NB4 (cell line): ENCODE results near the gene GINM1.

Source experiments
- CTCF ChIP-seq: IDR thresholded peaks from one replicate; pipeline ENCODE4 v1.5.1; 2012; ENCODE audit warnings: low read depth, low read length
- POLR2A ChIP-seq: IDR thresholded peaks from 2 replicates; pipeline ENCODE4 v1.6.1; 2011; ENCODE audit warnings: mild to moderate bottlenecking; ENCODE audit not compliant: insufficient read length; ENCODE audit errors: extremely low read depth

- TF ChIP-seq CTCF = no peak
- TF ChIP-seq POLR2A = no peak
Observed at GRCh38 chr6:149636124-149636523, 69.9 kb downstream of the GINM1 start.
